ENCODE measurements around the gene FOXA1. TPM values are rescaled to one million over a fixed set of nuclear protein-coding genes. Genes with fewer than 3 reads are reported as not detected.
A peak's percentile ranks its signal among the peaks of the same experiment; 100 is the strongest.

FOXA1 gene
- total RNA-seq, 1 donor from 2014 or later, result 51.0 TPM

DNA sequence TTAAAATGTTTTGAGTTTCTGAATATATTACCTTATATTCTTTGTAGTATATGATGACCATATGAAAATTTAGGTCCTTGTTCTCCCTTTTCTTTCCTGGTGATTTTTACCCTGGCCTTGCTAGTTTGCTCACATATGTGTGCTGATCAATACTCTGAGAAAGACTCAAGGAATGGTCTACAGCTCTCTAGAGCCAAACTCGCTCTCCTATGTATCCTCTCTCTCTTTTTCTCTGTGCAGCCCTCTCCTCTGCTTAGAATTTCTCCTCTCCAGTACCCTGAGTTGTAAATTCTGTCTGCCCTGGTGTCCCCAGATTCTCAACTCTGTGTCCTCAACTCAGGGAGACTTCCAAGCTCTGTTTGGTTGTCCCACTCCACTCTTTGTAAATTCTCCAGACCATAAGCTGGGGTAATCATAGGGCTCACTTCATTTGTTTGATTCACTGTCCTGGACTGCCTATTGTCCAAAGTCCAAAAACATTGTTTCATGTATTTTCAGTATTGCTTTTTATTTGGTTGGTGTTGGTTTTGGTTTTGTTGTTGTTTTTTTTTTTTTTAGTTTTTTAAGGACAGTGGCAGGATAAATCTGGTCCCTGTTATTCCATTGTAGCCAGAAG lies 41.0 kb downstream of the FOXA1 start:
- TF ChIP-seq, protein P1, sequence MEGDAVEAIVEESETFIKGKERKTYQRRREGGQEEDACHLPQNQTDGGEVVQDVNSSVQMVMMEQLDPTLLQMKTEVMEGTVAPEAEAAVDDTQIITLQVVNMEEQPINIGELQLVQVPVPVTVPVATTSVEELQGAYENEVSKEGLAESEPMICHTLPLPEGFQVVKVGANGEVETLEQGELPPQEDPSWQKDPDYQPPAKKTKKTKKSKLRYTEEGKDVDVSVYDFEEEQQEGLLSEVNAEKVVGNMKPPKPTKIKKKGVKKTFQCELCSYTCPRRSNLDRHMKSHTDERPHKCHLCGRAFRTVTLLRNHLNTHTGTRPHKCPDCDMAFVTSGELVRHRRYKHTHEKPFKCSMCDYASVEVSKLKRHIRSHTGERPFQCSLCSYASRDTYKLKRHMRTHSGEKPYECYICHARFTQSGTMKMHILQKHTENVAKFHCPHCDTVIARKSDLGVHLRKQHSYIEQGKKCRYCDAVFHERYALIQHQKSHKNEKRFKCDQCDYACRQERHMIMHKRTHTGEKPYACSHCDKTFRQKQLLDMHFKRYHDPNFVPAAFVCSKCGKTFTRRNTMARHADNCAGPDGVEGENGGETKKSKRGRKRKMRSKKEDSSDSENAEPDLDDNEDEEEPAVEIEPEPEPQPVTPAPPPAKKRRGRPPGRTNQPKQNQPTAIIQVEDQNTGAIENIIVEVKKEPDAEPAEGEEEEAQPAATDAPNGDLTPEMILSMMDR (conservative IDR thresholded peaks at IDR 0.05), result no peak
- no peak overlapping the region for H3K27ac Mint-ChIP-seq

DNA sequence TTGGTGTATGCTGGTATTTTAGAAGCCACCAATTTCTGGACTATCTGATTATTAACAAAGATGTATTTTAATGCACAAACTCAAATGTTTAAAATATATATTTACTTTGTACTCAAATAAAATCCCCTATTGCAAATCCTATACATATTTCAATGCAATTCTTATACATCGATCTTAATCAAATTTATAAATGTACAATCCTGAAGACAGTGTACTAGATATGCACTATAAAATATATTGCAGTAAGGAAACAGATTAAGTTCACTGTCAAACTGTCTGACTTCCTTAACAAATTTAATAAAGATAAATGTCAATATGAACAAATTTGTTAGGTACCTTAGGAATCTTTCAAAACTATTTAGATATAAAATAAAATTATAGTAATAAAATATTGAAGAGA lies 43.9 kb downstream of the FOXA1 start:
- no peak for DNase-seq (ENCODE audit: extremely low spot score, unreplicated experiment)
- H3K4me3 Mint-ChIP-seq, result no peak overlapping the region
- no peaks in the 10 kb centered on the region for H3K27me3 Mint-ChIP-seq
- no peak overlapping the region for H3K27ac Mint-ChIP-seq
- H3K4me1 Mint-ChIP-seq (ENCODE audit: unreplicated experiment), result no peaks in the 10 kb centered on the region
- TF ChIP-seq, protein P1 (conservative IDR thresholded peaks at IDR 0.05), result no peak
- no peaks in the 10 kb centered on the region for H3K36me3 Mint-ChIP-seq
- peaks cover 6% of the 10 kb centered on the region for H3K9me3 Mint-ChIP-seq

More for the DNA sequence above, 41.0 kb downstream of the FOXA1 start:
- H3K36me3 Mint-ChIP-seq, result peaks cover 9% of the 10 kb centered on the region
- H3K4me1 Mint-ChIP-seq (ENCODE audit: unreplicated experiment), result no peaks in the 10 kb centered on the region
- H3K27me3 Mint-ChIP-seq, result no peaks in the 10 kb centered on the region
- no peak for DNase-seq (ENCODE audit: extremely low spot score, unreplicated experiment)
- H3K4me3 Mint-ChIP-seq, result no peak overlapping the region
- peaks cover 18% of the 10 kb centered on the region for H3K9me3 Mint-ChIP-seq

DNA sequence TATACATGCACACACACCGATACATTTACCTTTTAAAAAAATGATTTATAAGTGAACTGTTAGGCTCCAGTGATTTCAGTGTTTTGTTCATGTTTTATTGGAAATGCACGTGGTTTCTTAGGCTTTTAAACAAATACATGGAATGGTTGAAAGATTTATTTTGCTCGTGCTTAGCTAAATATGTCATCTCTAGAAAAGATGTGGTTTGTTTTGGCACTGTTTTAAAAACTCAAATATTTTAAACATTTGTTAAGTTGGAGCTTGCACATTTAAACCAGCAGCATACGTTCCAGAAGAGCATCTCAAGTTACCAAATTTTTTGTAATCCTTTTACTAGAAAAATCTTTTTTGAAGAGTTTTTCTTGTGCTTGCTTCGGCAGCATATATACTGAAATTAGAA lies 44.5 kb downstream of the FOXA1 start:
- no peak for DNase-seq (ENCODE audit: extremely low spot score, unreplicated experiment)
- H3K27ac Mint-ChIP-seq, result no peak overlapping the region
- no peaks in the 10 kb centered on the region for H3K4me1 Mint-ChIP-seq (ENCODE audit: unreplicated experiment)
- no peaks in the 10 kb centered on the region for H3K36me3 Mint-ChIP-seq
- peaks cover 6% of the 10 kb centered on the region for H3K9me3 Mint-ChIP-seq
- TF ChIP-seq, protein P1 (conservative IDR thresholded peaks at IDR 0.05), result no peak
- H3K4me3 Mint-ChIP-seq, result no peak overlapping the region
- H3K27me3 Mint-ChIP-seq, result no peaks in the 10 kb centered on the region

DNA sequence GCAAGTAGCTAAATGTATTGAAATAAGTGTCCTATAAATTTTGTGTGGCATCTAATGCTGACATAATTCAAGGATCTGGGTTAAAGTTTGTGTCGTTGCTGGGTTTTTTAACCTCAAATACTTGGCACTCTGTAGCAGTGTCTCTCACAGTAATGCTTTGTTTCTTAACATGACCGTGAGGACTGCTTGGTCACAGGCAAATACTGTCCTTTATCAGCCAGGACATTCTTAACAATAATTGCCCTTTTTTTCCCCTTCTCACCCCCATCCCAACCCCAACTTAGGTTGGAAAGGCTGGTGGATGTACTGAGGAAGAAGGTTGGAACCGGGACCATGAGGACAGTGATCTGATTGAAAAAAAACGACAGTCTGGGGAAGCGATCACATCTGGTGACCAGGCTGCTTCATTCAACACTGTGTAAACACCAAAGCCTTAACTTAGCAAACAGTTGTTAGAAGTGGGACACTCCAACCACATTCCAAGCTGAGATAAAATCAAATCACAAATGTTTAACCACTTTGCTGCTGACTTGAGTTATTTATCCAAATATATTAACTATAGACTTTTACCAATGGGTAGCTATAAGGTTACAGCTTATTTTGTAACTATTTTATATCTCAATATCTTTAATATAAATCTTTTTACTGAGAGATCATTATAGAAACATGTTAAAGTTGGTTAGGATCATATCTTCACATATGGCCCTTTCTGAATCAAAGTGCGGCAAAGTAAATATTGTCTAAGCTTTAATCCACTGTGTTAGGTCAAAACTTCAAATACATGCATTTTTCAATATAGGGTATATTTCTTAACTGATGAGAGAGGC lies 48.2 kb downstream of the FOXA1 start:
- H3K27ac Mint-ChIP-seq, result peak overlapping the region; percentile 39
- TF ChIP-seq, protein P1 (conservative IDR thresholded peaks at IDR 0.05), result no peak

DNA sequence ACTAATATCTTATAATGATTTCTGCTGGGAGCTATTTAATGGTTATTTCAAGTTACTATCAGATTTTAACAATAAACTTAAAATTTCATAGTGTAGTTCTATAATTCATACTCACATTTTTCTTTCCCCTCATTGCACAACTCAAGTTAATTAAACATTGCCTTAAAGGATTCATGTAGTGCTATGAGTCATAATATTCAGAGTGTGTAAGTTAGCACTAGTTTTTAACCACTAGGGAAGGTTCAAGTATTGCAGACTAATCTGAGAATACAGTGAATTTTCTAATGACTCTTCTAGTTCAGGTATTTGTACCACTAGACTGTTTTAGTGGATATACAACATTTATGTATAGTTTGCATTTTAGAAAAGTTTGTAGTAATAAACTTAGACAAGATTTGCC lies 49.9 kb downstream of the FOXA1 start:
- Mint-ChIP-seq H3K36me3 (no peaks in the 10 kb centered on the region), H3K27ac (no peak overlapping the region), H3K4me1 (ENCODE audit: unreplicated experiment) (no peaks in the 10 kb centered on the region), H3K27me3 (no peaks in the 10 kb centered on the region), H3K9me3 (no peaks in the 10 kb centered on the region), H3K4me3 (no peak overlapping the region)
- TF ChIP-seq, protein P1 (conservative IDR thresholded peaks at IDR 0.05), result no peak
- no peak for DNase-seq (ENCODE audit: extremely low spot score, unreplicated experiment)

More for the DNA sequence above, 48.2 kb downstream of the FOXA1 start:
- Mint-ChIP-seq H3K27me3 (no peaks in the 10 kb centered on the region), H3K4me3 (peak overlapping the region; percentile 42), H3K4me1 (ENCODE audit: unreplicated experiment) (no peaks in the 10 kb centered on the region), H3K36me3 (no peaks in the 10 kb centered on the region), H3K9me3 (no peaks in the 10 kb centered on the region)
- no peak for DNase-seq (ENCODE audit: extremely low spot score, unreplicated experiment)
